ENCODE measurements around the gene YTHDF1. TPM values are rescaled to one million over a fixed set of nuclear protein-coding genes. Genes with fewer than 3 reads are reported as not detected.

YTHDF1 gene
- polyA plus RNA-seq, 12 donors = 25.5 to 32.0 (median 29.7) TPM; not detected in 1

- DNase-seq = no peak
Measured at GRCh38 chr20:63214514-63214913, 1.4 kb downstream of the YTHDF1 start.

GRCh38 chr20:63212792-63213191, 3.1 kb downstream of the YTHDF1 start:
- no peak for DNase-seq

- DNase-seq = no peak
Measured at GRCh38 chr20:63212393-63212730, 3.6 kb downstream of the YTHDF1 start.

GRCh38 chr20:63210011-63210605, 5.8 kb downstream of the YTHDF1 start:
- DNase-seq = no peak

GRCh38 chr20:63208346-63208909, 7.5 kb downstream of the YTHDF1 start:
- no peak for DNase-seq

GRCh38 chr20:63206878-63207277, 9.1 kb downstream of the YTHDF1 start:
- DNase-seq = no peak

- DNase-seq = no peak
Measured at GRCh38 chr20:63205896-63206295, 10.0 kb downstream of the YTHDF1 start.

- no peak for DNase-seq
Measured at GRCh38 chr20:63204362-63204761, 11.6 kb downstream of the YTHDF1 start.

GRCh38 chr20:63202811-63203526, 13.0 kb downstream of the YTHDF1 start:
- no peak for DNase-seq

- no peak for DNase-seq
Measured at GRCh38 chr20:63202021-63202420, 13.9 kb downstream of the YTHDF1 start.

- no peak for DNase-seq
Measured at GRCh38 chr20:63198606-63199005, 17.3 kb downstream of the YTHDF1 start.

- no peak for DNase-seq
Measured at GRCh38 chr20:63196768-63197470, 19.0 kb downstream of the YTHDF1 start.

GRCh38 chr20:63194797-63195173, 21.1 kb downstream of the YTHDF1 start:
- DNase-seq = no peak

GRCh38 chr20:63194007-63194796, 21.7 kb downstream of the YTHDF1 start:
- DNase-seq = no peak

GRCh38 chr20:63192721-63193120, 23.2 kb downstream of the YTHDF1 start:
- DNase-seq = no peak

- no peak for DNase-seq
Measured at GRCh38 chr20:63191400-63191799, 24.5 kb downstream of the YTHDF1 start.

- no peak for DNase-seq
Measured at GRCh38 chr20:63190828-63191227, 25.1 kb downstream of the YTHDF1 start.

- no peak for DNase-seq
Measured at GRCh38 chr20:63189846-63190559, 25.9 kb downstream of the YTHDF1 start.

GRCh38 chr20:63189322-63189642, 26.6 kb downstream of the YTHDF1 start:
- DNase-seq = no peak

- no peak for DNase-seq
Measured at GRCh38 chr20:63188641-63189321, 27.1 kb downstream of the YTHDF1 start.

GRCh38 chr20:63188159-63188442, 27.8 kb downstream of the YTHDF1 start:
- DNase-seq = no peak
